ENCODE measurements around the gene GPD2.

GRCh38 chr2:156562124-156562523, 125.9 kb downstream of the GPD2 start:
- TF ChIP-seq YY1 (IDR thresholded peaks at IDR 0.05; ENCODE audit: low read depth, low read length) (no peak), CTCF (IDR thresholded peaks at IDR 0.05; ENCODE audit: control extremely low read depth in 1 of 3, insufficient read depth in 1 of 3, low read depth in 1 of 3, low read length in 3 of 3) (no peak), EP300 (IDR thresholded peaks at IDR 0.05; ENCODE audit: borderline replicate concordance in 1 of 2, low read depth in 2 of 2, low read length in 2 of 2) (no peak), SAP30 (IDR thresholded peaks at IDR 0.05; ENCODE audit: insufficient read depth, insufficient replicate concordance, low read length) (no peak), EZH2 (IDR thresholded peaks at IDR 0.05; ENCODE audit: low read depth, low read length, severe bottlenecking) (no peak), CHD7 (IDR thresholded peaks at IDR 0.05; ENCODE audit: insufficient replicate concordance, low read length) (no peak), RAD21 (IDR thresholded peaks at IDR 0.05 in 1 of 2, conservative IDR thresholded peaks at IDR 0.05 in 1 of 2; ENCODE audit: low read depth in 2 of 2, low read length in 2 of 2) (no peak), EGR1 (IDR thresholded peaks at IDR 0.05; ENCODE audit: borderline replicate concordance, low read depth, low read length) (no peak)

Data from H1 (cell line).